H1 (cell line): ENCODE measurements around the gene OCRL. TPM values are rescaled to one million over a fixed set of nuclear protein-coding genes. Genes with fewer than 3 reads are reported as not detected.
A peak's percentile ranks its signal among the peaks of the same experiment; 100 is the strongest.

Experiments
- BACH1 ChIP-seq: IDR thresholded peaks from 2 replicates; pipeline ENCODE4 v1.6.1; 2012; ENCODE audit warnings: low read length, improper control_type of control experiment
- BRCA1 ChIP-seq: IDR thresholded peaks from 2 replicates; pipeline ENCODE4 v1.6.1; 2012; ENCODE audit warnings: low read depth, low read length, improper control_type of control experiment
- CEBPB ChIP-seq: IDR thresholded peaks from 2 replicates; pipeline ENCODE4 v1.6.1; 2012; ENCODE audit warnings: low read depth, low read length
- CHD2 ChIP-seq: IDR thresholded peaks from 2 replicates; pipeline ENCODE4 v1.6.1; 2012; ENCODE audit warnings: low read length, improper control_type of control experiment
- CREB1 ChIP-seq: IDR thresholded peaks from 2 replicates; pipeline ENCODE4 v1.6.1; 2012; ENCODE audit warnings: inconsistent platforms
- EP300 ChIP-seq, 2 experiments: IDR thresholded peaks; 1 replicate in 1 of 2; 2 replicates in 1 of 2; pipeline ENCODE4 v1.6.1; 2011 to 2012; ENCODE audit warnings: low read depth in 2 of 2, low read length in 2 of 2, mild to moderate bottlenecking in 2 of 2, borderline replicate concordance in 1 of 2, inconsistent platforms in 1 of 2, moderate library complexity in 1 of 2
- EZH2 ChIP-seq: fragments of 200-600 bp; sonication (generic); IDR thresholded peaks from 2 replicates; pipeline ENCODE4 v1.7.1; 2012; ENCODE audit warnings: low read depth, mild to moderate bottlenecking, moderate library complexity, low read length, inconsistent platforms; ENCODE audit not compliant: severe bottlenecking
- PHF8 ChIP-seq: fragments of 200-600 bp; sonication (generic); conservative IDR thresholded peaks from 2 replicates; pipeline ENCODE4 v1.7.1; 2012; ENCODE audit warnings: low read depth, mild to moderate bottlenecking, inconsistent platforms, low read length, moderate library complexity
- RAD21 ChIP-seq, 2 experiments: IDR thresholded peaks in 1 of 2; conservative IDR thresholded peaks in 1 of 2; 2 replicates each; pipeline ENCODE4 v1.6.1; 2011; ENCODE audit warnings: low read depth in 2 of 2, low read length in 2 of 2, improper control_type of control experiment in 1 of 2, inconsistent platforms in 1 of 2, mild to moderate bottlenecking in 1 of 2, moderate library complexity in 1 of 2
- RNF2 ChIP-seq: fragments of 200-900, 300-1000 bp; sonication (generic); IDR thresholded peaks from 2 replicates; pipeline ENCODE4 v1.7.1; 2016; ENCODE audit warnings: borderline replicate concordance, low read depth, mild to moderate bottlenecking, antibody characterized with exemption, low read length; ENCODE audit not compliant: poor library complexity, severe bottlenecking; ENCODE audit errors: missing control alignments
- SP1 ChIP-seq: IDR thresholded peaks from 2 replicates; pipeline ENCODE4 v1.6.1; 2011; ENCODE audit warnings: low read depth, low read length
- SP2 ChIP-seq: IDR thresholded peaks from 2 replicates; pipeline ENCODE4 v1.6.1; 2012; ENCODE audit warnings: mild to moderate bottlenecking, low read length, inconsistent platforms
- TAF7 ChIP-seq: optimal IDR thresholded peaks from 2 replicates; pipeline ENCODE3; 2011; ENCODE audit warnings: low read depth, mild to moderate bottlenecking, inconsistent platforms, low read length, moderate library complexity, borderline replicate concordance
- TBP ChIP-seq: IDR thresholded peaks from 2 replicates; pipeline ENCODE4 v1.6.1; 2011; ENCODE audit warnings: low read depth, low read length, improper control_type of control experiment
- polyA plus RNA-seq, 7 experiments: library from polyadenylated mRNA; depleted of rRNA in 3 of 7; stranded (reverse) in 5 of 7; unstranded in 2 of 7; fragments of >200 nt in 5 of 7; fragments of 200-250 nt in 2 of 7; gene quantifications; 1 replicate in 5 of 7; 2 replicates in 1 of 7; 4 replicates in 1 of 7; pipeline versions ENCODE4 v1.2.1 to v1.2.3, GENCODE V29; 2011 to 2013; ENCODE audit warnings: missing spikeins in 2 of 7, mixed read lengths in 2 of 7
- total RNA-seq: library from RNA; stranded (reverse); fragmentation: NEBNext Ultra II Directional; extraction: Animal tissue kit (Norgen Biotek cat#: 25700); gene quantifications from 2 replicates; pipeline ENCODE4 v1.2.1, GENCODE V29; 2021
- TF ChIP-seq, protein P1 (sequence below): IDR thresholded peaks from 2 replicates; pipeline ENCODE4 v1.6.1; 2012; ENCODE audit warnings: inconsistent platforms
- TF ChIP-seq, protein P2 (sequence below): IDR thresholded peaks from 2 replicates; pipeline ENCODE4 v1.6.1; 2012; ENCODE audit warnings: inconsistent platforms

OCRL gene
- total and polyA plus RNA-seq, 2 of the 8 experiments (the other 6 are each of a cell fraction or from before 2014, with no cell fraction given) = 12.7 to 15.1 TPM

GRCh38 chrX:129523079-129523911 lies 16.8 kb upstream of the OCRL start, which contains the start of gene SMARCA1 (continued):
- TF ChIP-seq SP1 (no peak), EZH2 (no peak), SP2 (no peak), EP300 (IDR thresholded peaks at IDR 0.05; ENCODE audit: borderline replicate concordance in 1 of 2, low read depth in 2 of 2, low read length in 2 of 2) (no peak), RAD21 (IDR thresholded peaks at IDR 0.05 in 1 of 2, conservative IDR thresholded peaks at IDR 0.05 in 1 of 2; ENCODE audit: low read depth in 2 of 2, low read length in 2 of 2) (no peak), RNF2 (no peak), CEBPB (no peak), CHD2 (no peak), TBP (peak; percentile 51), CREB1 (no peak; the same call in 1 of the 2 replicates), BRCA1 (no peak), TAF7 (no peak), PHF8 (peak; percentile 54; the same call in 1 of the 2 replicates), BACH1 (no peak)
- TF ChIP-seq, protein P1, sequence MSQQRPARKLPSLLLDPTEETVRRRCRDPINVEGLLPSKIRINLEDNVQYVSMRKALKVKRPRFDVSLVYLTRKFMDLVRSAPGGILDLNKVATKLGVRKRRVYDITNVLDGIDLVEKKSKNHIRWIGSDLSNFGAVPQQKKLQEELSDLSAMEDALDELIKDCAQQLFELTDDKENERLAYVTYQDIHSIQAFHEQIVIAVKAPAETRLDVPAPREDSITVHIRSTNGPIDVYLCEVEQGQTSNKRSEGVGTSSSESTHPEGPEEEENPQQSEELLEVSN = no peak
- TF ChIP-seq, protein P2, sequence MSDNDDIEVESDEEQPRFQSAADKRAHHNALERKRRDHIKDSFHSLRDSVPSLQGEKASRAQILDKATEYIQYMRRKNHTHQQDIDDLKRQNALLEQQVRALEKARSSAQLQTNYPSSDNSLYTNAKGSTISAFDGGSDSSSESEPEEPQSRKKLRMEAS = no peak
